ENCODE measurements around the gene HYAL1.

The HYAL1 gene

GRCh38 chr3:50341537-50341936 is 38.2 kb upstream of the HYAL1 start:
- no peak for DNase-seq (ENCODE audit: low spot score)
- in situ Hi-C loops (cut with MboI; ENCODE audit: low pct_unique_long_range_greater_than_20kb, low sequenced_read_pairs, unreplicated experiment) = loop anchor here (10.0 kb wide), 1 partner anchor 213 kb away; no protein-coding TSS in a partner anchor
- TF ChIP-seq CTCF (IDR thresholded peaks at IDR 0.05; ENCODE audit: extremely low read depth, insufficient read depth, missing control alignments) = no peak

- in situ Hi-C loops (cut with MboI; ENCODE audit: low pct_unique_long_range_greater_than_20kb, low sequenced_read_pairs, unreplicated experiment) = loop anchor here (10.0 kb wide), 1 partner anchor 214 kb away; no protein-coding TSS in a partner anchor
- TF ChIP-seq CTCF (IDR thresholded peaks at IDR 0.05; ENCODE audit: extremely low read depth, insufficient read depth, missing control alignments) = no peak
- peak; percentile 84 for DNase-seq (ENCODE audit: low spot score)
Measured at GRCh38 chr3:50340448-50341329, 37.3 kb upstream of the HYAL1 start, which contains the start of gene RASSF1. RASSF1 (minus strand) TSS chr3:50340836; CDS start chr3:50340805, 31 bp downstream.

- no peak for DNase-seq (ENCODE audit: low spot score)
- in situ Hi-C loops (cut with MboI; ENCODE audit: low pct_unique_long_range_greater_than_20kb, low sequenced_read_pairs, unreplicated experiment) = loop anchor here (10.0 kb wide), 1 partner anchor 215 kb away; no protein-coding TSS in a partner anchor
- no peak for TF ChIP-seq CTCF (IDR thresholded peaks at IDR 0.05; ENCODE audit: extremely low read depth, insufficient read depth, missing control alignments)
Measured at GRCh38 chr3:50340147-50340447, 36.7 kb upstream of the HYAL1 start.

- in situ Hi-C loops (cut with MboI; ENCODE audit: low pct_unique_long_range_greater_than_20kb, low sequenced_read_pairs, unreplicated experiment) = loop anchor here (10.0 kb wide), 1 partner anchor 215 kb away; no protein-coding TSS in a partner anchor
- no peak for DNase-seq (ENCODE audit: low spot score)
- no peak for TF ChIP-seq CTCF (IDR thresholded peaks at IDR 0.05; ENCODE audit: extremely low read depth, insufficient read depth, missing control alignments)
Measured at GRCh38 chr3:50339485-50340146, 36.2 kb upstream of the HYAL1 start.

- TF ChIP-seq CTCF (IDR thresholded peaks at IDR 0.05; ENCODE audit: extremely low read depth, insufficient read depth, missing control alignments) = no peak
- no peak for DNase-seq (ENCODE audit: low spot score)
- in situ Hi-C loops (cut with MboI; ENCODE audit: low pct_unique_long_range_greater_than_20kb, low sequenced_read_pairs, unreplicated experiment) = no loop called here
Measured at GRCh38 chr3:50338965-50339364, 35.6 kb upstream of the HYAL1 start.

GRCh38 chr3:50337175-50337861 is 33.9 kb upstream of the HYAL1 start:
- TF ChIP-seq CTCF (IDR thresholded peaks at IDR 0.05; ENCODE audit: extremely low read depth, insufficient read depth, missing control alignments) = no peak
- DNase-seq (ENCODE audit: low spot score) = peak; percentile 99
- in situ Hi-C loops (cut with MboI; ENCODE audit: low pct_unique_long_range_greater_than_20kb, low sequenced_read_pairs, unreplicated experiment) = no loop called here
